GM18519 (cell line): ENCODE results near the gene FNDC8.
"Not testable (repeated sequence)": the region's sequence is repeated elsewhere in the genome, so short reads cannot be mapped to it uniquely, and the experiment has no call there.

Experiments used
- ATAC-seq: cut with Tn5 transposase; IDR thresholded peaks from one replicate; pipeline ENCODE4 v1.9.1; 2021; ENCODE audit warnings: mild to moderate bottlenecking, moderate library complexity; ENCODE audit not compliant: unreplicated experiment, low FRiP score

FNDC8 gene

DNA sequence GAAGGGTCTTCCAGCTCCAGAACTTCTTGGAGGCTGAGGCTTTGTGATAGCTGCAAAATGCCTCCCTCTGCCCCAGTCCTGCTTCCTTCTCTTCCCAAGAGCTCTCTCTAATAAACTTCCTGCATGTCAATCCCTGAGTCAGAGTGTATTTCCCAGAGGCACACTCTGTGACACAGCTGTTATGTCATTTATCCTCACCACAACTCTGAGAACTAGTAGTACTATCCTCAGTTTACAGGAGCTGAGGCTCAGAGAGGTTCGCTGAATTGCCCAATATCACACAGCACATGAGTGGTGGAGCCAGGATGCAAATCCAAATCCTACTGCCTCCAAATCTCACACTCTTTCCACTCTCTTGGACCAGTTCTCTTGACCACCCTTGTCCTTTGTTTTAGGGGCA, 46.3 kb downstream of the FNDC8 start:
- no peak for ATAC-seq

DNA sequence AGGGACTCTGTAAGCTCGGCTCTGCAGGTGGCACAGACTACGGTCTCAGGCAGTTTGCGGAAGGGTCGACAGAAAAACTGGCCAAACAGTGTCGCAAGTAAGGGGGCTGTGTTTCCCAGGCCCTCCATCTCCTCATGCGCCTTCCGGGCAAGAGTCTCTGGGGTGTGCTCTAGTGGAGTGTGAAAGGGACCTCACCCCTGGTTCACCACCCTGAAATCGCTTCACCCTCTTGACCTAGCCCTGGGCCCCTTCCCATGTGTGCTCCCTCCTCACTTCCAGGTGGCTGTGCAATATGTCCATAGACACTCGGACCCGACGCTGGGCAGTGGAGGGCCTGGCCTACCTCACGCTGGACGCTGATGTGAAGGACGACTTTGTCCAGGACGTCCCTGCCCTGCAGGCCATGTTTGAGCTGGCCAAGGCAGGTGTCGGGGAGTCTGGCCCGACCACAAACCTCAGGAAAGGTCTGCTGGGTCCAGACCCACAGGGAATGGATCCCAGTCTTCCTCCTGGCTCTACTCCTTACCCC, 48.5 kb downstream of the FNDC8 start:
- ATAC-seq = no peak

GRCh38 chr17:35170968-35171771, 49.8 kb downstream of the FNDC8 start:
- ATAC-seq = no peak

DNA sequence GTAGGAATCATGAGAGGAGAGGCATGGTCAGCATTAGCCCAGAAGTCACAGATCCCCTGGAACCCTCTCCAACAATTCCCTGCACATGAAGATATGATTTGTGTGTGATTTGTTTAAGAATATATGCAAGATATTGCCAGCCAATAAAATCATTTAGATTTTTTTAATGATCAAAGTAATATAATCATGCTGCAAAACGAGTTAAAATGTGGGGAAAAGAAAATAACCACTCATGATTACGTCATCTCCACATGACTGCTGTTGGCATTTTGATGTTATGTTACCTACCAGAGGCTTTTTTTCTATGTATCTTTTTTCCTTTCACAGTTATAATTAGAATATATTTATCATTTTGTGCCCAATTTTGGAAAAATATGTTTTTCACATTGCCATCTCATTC, 50.4 kb downstream of the FNDC8 start:
- ATAC-seq = no peak

DNA sequence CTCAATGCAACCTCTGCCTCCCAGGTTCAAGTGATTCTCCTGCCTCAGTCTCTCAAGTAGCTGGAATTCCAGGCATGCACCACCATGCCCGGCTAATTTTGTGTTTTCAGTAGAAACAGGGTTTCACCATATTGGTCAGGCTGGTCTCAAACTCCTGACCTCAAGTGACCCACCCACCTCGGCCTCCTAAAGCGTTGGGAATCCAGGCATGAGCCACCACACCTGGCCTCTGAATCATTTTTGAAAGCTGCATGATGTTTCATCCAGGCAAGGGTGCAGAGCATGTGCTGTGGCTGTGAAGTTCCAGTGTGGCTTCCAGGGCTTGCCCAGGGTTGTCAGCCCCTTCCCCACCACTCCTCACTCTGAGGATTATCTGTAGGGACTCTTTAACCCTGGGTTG, 50.9 kb downstream of the FNDC8 start:
- not testable (repeated sequence) for ATAC-seq

GRCh38 chr17:35174835-35175334, 53.5 kb downstream of the FNDC8 start:
- no peak for ATAC-seq

DNA sequence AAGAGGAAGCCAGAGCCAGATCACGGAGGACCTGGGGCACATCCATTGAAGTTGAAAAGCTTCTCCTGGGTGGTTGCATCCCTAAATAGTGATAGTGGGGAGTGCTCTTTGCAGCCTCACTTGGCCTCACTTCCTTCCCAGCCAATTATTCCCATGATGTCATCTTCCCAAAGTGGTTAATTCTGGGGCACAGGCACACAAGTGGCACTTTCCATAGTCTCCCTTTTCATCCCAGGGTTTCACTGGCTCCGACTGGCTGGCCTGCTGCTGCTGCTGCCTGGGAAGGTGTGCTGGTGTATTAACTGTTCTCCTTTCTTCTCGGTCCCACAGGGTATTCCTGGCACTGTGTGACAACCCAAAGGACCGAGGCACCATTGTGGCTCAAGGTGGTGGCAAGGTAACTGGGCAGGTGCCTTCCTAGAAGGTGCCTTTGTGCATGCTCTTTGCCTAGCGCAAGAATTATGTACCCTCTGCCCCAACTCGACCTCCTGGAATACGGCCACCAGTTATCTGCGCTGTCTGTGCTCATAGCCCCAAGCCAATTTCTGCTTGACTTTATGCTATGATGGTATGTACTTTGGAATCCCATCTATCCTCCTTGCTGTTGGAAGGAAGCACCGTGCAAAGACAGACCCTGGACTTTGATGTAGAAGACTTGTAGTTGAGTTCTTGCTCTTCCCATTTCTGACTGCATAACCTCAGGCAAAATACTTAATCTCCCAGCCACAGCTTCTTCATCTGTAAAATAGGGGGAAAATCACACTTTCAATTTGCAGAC, 54.4 kb downstream of the FNDC8 start:
- no peak for ATAC-seq

- no peak for ATAC-seq
Observed at GRCh38 chr17:35176897-35177296, 55.5 kb downstream of the FNDC8 start.

GRCh38 chr17:35179379-35179778, 58.0 kb downstream of the FNDC8 start:
- not testable (repeated sequence) for ATAC-seq
